Skeletal muscle cell (primary cell): ENCODE results near the gene CARD9.
"Not testable (repeated sequence)": the region's sequence is repeated elsewhere in the genome, so short reads cannot be mapped to it uniquely, and the experiment has no call there.

Source experiments
- DNase-seq: peaks from one replicate; pipeline ENCODE4 v3.0.0-alpha.2; 2010; ENCODE audit warnings: low read depth
- H3K4me3 ChIP-seq: 2 replicates; pipeline ENCODE4 v1.5.1; 2011; ENCODE audit warnings: low read depth, mild to moderate bottlenecking, control low read depth, low read length, moderate library complexity

The CARD9 gene

DNA sequence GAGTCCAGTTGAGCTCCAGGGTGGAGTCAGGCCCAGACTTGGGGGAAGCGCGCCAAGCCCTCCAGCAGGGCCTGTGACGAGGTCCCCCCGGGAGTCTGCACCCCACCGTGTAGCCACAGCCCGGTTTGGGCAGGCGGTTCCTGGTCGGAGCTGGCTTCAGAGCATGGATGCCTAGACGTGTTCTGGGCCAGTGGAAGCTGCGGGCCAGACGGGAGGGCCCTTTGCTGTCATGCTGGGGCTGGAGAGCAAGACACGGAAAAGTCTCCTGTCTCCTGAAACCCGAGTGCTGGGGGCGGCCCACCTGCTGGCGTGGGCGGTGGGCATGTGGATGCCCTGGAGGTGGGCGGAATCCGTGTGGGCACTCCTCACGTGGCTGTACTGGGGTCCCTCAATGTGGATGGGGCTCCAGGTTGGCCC, 44.2 kb downstream of the CARD9 start:
- peak overlapping the region; percentile 76 for H3K4me3 ChIP-seq
- no peak for DNase-seq

DNA sequence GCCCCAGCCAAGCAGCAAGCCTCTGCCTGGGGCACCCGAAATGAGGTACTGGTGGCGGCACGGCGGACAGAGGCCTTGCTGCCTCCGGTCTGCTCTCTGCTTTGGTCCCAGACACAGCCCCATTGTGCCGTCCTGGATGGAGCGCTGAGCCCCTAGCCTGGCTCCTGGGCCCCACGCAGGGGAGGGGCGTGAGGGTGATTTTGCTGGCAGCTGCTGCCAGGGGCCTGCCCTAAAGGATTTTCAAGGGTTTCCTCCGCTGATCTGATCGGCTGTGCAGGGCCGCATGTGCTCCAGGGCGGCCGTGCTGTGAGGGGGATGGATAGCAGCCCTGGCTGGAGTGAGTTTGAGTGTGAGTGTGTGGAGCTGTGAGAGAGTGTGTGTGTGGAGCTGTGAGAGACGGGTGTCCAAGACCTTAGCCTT, 44.8 kb downstream of the CARD9 start:
- peak overlapping the region; percentile 76 for H3K4me3 ChIP-seq
- DNase-seq = no peak

DNA sequence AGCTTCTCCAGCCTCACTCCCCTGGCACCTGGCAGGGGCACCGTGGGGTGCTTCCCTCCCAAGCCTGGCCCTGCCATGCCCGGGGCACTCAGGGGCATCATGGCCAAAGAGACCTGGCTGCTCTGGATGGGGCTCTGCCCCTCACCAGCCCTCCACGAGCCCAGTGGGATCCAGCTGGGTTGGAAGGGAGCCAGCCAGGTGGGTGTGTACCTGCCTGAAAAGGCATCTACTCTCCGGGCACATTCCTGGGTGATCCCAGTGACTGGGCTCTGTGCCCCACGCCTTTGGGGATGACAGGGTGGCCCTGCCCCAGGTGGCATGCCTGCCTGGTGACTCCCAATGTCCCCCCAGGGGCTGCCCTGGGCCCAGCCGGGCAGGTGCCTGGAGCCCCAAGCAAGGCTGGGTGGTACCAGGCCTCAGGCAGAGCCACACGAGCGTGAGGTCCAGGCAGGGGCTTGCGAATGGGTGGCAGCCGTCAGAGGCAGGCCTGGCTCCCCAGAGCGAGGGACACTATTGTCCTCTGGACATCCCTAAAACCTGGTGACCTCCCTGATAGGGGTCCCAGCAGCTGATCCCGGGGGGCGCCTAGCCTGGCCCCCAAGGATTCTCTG, 45.4 kb downstream of the CARD9 start:
- peak overlapping the region; percentile 76 for H3K4me3 ChIP-seq
- no peak for DNase-seq

DNA sequence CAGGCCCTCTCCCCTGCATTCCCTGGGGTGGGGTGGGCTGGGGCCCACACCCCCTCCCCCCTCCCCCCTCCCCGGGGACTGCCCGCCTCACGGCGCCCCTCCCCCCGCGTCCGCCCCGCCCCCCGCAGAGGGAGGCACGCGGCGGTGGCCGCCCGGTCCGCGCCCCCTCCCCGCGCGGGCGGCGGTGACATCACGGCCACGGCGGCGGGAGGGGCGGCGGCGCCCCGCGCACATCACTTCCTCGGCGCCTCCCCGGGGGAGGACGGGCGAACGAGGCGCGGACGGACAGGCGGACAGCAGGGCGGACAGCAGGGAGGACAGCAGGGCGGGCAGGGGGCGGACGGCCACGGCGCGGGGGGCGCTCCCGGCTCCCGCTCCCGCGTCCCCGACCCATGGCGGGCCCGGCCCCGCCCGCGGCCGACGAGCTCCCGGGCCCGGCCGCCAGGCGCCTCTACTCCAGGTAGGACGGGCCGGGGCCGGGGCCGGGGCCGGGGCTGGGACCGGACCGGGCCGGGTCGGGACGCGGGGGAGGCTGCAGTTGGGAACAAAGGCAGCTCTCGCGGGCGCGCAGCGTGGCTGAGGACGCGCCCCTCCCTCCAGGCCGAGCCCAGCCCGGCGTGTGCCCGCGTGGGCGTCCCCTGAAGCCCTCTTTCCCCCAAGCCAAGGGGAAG, 46.0 kb downstream of the CARD9 start, which contains the start of gene GPSM1:
Gene GPSM1, plus strand, starts transcription at position 236 of the 671 bp plus-strand sequence. Its CDS starts 157 bp downstream, at position 393.
- peak within 1 kb of the TSS; percentile 76 for H3K4me3 ChIP-seq
- no peak for DNase-seq

DNA sequence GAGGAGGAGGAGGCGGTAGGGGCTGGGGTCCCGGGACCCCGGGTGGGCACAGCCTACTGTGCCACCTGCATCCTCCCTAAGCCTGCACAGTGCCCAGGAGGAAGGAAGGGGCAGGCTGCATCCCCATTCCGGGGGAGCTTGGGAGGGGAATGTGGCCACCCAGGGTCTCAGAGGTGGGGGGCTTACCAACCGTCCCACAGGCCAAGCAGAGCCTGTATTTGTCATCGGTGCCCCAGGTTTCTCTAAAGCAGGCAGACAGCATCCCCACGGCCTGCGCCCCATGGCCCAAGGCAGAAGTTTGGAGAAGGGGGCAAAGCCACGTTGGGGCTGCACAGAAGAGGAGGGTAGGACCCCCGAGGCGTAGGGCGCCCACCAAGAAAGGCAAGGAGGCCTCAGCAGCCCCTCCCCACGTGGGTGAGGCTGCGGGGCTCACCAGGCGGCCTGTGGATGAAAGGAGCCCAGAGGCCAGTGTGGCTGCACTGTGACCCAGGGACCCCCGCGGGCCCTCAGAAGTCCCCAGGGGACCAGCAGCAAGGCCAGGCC, 46.6 kb downstream of the CARD9 start:
- peak overlapping the region; percentile 37 for H3K4me3 ChIP-seq
- no peak for DNase-seq

DNA sequence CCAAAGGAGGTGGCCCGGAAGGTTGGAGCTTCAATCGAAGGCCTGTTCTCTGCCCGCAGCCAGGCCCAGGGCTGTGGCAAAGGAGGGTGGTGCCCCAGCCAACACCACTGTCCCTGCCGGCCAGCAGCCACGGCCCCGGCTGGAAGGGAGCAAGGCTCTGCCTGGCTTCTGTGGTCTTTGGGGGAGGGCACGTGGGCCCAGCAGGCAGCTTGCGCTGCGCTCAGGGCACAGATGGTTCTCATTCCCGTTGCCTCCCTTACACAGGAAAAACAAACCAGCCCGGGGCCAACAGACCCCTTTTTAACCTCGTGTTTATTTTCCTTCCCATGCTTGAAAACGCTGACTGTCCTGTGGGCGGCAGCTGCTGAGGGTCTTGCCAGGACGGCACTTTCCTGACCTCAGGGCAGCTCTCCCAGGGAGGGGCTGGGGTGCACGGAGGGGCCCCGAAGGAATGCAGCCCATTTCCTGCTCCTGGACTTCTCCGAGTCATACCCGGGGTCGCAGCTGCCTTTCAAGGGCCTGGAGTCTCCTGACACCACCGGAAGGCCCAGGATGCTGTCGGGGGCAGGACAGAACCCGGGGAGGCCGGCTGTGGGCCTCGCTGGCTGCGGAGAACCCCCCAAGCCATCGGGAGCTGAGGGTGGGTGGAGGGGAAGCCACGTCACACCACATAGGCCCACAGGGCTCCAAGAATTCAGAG, 47.3 kb downstream of the CARD9 start:
- DNase-seq = peak; percentile 60
- peak overlapping the region; percentile 37 for H3K4me3 ChIP-seq

DNA sequence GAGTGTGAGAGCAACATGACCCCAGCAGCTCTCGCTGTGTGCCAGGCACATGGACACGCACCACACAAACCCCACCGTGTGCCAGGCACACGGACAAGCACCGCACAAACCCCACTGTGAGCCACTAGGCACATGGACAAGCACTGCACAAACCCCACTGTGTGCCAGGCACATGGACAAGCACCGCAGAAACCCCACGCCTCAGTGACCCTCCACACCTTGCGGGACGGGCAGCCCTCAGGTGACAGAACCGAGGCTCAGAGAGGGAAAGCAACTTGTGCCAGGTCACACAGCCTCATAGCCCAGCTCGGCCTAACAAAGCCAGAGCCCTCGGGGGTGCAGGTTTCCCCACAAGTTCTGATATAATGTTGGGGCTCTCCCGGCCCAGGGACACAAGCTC, 48.1 kb downstream of the CARD9 start:
- H3K4me3 ChIP-seq = no peak overlapping the region
- no peak for DNase-seq

DNA sequence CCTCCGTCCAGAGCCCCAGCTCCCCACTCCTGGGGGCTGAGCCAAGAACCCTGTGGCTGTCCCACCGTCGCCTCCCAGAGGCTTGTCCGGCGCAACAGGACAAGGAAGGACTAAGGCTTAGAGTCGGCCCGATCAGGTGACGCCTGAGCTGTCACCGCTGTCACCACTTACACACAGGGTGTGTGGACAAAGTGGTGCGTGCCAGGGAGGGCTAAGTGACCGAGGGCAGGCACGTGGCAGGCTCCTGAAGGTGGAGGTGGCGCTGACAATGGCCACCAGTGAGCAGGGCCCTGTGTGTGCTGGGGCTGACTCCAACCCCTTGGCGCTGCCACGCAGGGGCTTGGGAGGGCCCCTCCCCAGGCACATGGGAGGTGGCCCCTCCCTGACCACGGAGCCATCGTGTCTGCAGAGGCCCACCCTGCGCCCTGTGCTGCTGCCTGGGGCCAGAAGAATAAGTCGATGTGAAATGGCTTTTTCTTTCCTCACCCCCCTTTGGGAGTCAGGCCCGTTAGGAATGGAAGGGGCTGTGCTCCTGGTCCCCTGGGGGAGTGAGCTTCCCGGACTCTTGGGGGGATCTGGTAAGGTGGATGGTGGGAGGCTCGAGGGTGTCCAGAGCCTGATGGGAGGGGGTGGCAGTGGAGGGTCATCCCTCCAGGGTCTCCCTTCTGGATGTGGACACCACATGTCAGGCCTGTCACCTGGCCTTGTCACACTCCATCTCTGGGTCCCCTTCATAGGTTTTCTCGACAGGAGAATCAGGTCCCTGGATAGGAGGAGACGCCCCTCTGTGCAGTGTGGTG, 48.8 kb downstream of the CARD9 start:
- DNase-seq = no peak
- no peak overlapping the region for H3K4me3 ChIP-seq

DNA sequence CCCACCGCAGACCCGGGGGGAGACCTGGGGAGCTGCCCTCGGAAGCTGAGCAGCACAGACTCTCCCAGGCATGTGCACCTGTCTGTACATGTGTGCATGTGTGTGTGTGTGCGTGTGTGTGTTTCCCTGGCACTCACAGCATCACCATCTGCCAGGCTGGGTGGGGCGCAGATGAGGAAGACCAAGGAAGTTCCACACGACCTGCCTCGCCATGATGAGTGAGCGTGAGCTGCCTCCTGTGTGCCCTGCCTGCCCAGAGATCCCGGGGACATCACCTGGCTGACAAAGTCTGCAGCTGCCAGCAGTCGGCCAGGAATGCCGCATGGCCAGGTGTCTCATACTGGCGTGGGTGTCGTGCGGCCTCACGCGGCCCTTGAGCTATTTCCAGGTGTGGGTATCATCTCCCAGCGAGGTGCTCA, 50.1 kb downstream of the CARD9 start:
- no peak for DNase-seq
- no peak overlapping the region for H3K4me3 ChIP-seq

DNA sequence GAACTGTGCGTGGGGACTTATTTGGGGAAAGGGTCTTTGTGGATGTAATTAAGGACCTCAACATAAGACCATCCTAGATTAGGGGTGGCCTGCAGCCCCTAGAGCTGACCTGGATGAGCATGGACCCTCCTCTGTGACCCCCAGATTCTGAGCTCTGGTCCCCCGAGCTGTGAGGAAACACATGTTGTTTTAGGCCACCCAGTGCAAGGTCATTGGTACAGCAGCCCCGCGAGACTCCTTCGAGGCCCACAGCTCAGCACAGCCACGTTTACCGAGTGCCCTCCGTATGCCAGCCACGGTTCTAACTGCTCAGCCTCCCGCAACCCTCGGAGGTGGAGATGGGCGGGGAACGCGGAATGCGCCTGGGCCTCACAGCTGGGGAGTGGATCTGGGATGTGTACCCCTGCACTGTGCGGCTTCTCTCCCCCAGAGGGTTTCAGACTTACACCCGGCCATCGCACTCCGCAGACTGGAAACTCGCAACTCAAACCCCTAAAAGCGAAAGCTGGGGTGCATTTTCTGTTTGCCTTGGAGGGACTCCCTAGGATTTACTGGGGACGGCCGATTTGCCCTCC, 50.6 kb downstream of the CARD9 start:
- H3K4me3 ChIP-seq = no peak overlapping the region
- no peak for DNase-seq

DNA sequence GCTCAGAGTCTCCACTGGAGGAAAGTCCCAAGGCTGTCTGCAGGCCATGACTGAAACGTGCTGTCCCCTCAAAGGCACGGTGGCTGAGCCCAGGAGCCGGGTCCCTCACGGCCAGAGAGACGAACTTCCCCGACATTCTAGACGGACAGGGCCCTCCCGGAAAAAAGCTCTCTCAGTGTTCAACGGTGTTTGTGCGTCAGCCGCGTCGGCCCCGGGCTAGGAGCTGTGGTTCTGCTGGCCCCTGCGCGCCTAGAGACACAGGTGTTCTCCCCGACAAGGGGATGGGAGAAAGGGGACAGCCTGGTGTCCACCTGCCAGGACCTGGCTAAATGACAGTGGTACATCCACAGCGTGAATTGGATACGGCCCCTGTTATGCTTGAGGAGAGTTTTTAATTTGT, 51.9 kb downstream of the CARD9 start:
- H3K4me3 ChIP-seq = no peak overlapping the region
- DNase-seq = no peak

DNA sequence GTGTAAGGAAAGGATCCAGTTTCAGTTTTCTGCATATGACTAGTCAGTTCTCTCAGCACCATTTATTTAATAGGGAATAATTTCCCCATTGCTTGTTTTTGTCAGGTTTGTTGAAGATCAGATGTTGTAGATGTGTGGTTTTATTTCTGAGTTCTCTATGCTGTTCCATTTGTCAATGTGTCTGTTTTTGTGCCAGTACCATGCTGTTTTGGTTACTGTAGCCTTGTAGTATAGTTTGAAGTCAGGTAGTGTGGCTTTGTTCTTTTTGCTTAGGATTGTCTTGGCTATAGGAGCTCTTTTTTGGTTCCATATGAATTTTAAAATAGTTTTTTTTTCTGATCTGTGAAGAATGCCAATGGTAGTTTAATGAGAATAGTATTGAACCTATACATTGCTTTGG, 52.5 kb downstream of the CARD9 start:
- not testable (repeated sequence) for H3K4me3 ChIP-seq, DNase-seq

DNA sequence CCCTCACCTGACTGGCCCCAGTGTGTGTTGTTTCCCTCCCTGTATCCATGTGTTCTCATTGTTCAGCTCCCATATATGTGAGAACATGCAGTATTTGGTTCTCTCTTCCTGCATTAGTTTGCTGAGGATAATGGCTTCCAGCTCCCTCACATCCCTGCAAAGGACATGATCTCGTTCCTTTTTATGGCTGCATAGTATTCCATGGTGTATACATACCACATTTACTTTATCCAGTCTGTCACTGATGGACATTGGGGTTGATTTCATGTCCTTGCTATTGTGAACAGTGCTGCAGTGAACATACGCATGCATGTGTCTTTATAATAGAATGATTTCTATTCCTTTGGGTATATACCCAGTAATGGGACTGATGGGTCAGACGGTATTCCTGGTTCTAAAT, 53.5 kb downstream of the CARD9 start:
- not testable (repeated sequence) for H3K4me3 ChIP-seq, DNase-seq

DNA sequence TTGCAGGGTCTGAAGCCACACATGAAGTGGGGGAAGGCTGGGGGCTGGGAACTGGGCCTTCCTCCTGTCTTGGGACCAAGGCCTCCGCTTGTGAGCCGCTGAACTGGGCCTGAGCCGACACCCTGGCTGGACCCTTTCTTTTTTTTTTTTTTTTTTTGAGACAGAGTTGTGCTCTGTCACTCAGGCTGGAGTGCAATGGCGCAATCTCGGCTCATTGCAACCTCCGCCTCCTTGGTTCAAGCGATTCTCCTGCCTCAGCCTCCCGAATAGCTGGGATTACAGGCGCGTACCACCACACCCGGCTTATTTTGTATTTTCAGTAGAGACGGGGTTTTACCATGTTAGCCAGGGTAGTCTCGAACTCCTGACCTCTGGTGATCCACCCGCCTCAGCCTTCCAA, 54.2 kb downstream of the CARD9 start:
- not testable (repeated sequence) for DNase-seq, H3K4me3 ChIP-seq

DNA sequence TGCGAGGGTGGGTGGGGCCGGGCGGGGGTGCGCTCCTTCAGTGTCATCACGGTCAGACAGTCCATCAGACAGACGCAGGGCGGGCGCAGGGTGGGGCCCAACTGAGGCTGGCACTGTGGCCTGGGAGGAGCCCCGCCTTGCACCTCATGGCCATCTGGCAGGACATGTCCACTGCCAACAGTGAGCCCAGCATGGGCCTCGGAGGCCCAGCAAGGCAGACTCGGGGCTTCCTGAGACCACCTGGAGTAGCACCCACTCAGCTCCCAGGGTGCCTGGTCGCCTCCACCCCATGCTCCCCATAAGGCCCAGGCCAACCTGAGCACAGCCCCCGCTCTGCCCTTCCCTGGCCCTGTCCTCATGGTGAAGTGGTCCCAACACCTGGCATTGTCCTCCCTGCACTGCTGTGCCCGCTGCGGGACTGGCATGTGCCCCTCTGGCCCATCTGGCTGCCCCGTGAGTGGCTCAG, 54.7 kb downstream of the CARD9 start:
- no peak for DNase-seq
- no peak overlapping the region for H3K4me3 ChIP-seq

DNA sequence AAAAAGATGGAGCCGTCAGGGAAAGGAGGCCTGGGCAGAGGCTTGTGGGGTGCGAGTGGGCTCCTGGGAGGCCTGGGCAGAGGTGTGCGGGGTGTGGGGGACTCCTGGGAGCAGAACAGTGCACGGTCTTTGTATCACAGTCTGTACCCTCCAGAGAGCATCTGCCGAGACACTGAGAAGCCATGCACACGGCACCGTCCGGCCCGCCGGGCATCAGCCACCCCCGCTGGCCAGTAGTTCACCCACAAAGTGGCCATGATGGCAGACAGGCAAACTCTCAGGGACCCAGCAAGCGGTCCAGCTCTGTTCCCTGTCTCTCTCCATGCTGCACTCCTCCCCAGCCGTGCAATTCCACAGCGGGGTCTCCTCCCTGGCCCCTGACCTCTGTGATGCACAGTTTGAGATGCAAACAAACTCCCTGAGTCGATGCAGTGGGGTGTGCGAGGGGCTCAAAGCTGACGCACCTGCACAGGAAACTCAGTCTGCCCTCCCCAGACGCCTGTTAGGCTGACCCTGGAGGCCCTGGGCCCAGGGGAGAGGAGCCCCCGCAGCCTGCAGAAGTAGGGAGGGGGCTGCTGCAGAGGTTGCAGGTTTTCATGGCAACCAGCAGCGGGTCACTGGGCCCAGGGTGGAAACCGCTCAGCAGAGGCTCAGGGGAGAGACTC, 55.2 kb downstream of the CARD9 start:
- DNase-seq = no peak
- H3K4me3 ChIP-seq = no peak overlapping the region

DNA sequence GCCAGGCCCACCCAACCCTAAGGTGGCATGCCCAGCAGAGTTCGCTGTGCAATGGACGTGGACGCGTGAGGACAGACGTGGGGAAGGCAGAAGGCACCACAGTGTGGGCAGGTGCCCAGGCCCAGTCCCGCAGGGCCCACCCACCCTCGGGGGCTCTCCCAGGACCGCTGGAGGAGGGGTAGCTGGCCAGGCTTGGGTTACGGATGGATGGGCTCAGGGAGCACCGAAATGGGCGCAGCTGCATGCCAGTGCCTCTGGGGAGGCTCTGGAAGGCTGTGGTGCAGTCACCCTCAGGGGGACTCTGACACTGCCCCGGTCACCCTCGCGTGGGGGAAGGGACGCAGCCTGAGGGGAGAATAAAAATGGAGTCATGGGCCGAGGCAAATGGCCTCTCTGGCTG, 55.8 kb downstream of the CARD9 start:
- no peak overlapping the region for H3K4me3 ChIP-seq
- no peak for DNase-seq

DNA sequence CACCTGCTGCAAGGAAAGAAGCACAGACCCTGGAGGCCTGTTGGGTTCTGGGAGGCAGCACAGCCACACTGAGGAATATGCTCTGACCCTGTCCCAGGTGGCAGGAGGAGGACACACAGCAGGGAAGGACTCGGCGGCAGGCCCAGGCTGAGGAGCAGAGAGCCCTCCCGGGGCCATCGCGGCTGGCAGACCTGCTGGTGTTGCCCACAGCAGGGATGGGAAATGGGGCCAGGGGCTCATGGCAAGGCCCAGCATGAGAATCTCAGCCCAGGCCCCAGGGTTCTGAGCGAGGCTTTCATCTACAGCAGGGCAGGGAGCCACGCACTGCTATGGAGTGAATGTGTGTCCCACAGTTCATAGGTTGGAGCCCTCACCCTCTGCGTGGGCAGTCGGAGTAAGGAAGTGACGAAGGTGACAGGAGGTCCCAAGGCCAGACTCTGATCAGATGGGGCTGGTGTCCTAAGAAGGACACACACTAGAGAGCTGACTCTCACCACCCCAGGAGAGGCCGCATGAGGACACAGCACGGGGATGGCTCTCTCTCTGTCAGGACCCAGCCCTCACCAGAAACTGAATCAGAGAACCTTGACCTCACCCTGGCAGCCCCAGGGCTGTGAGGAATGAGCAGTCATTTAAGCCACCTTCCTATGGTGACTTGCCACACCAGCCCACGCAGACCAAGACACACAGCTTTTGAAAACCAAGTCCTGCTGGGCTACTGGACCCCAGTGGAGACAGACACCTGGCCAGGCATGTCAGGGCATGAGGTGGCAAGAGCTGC, 56.4 kb downstream of the CARD9 start:
- H3K4me3 ChIP-seq = no peak overlapping the region

More for the DNA sequence above, 56.4 kb downstream of the CARD9 start:
- DNase-seq = no peak
